Neural cell (in vitro differentiated cells): ENCODE results near the gene ADGRL4.

Source experiments
- CTCF ChIP-seq: fragments of 450-650 bp; IDR thresholded peaks from 2 replicates; pipeline ENCODE4 v1.5.1; 2014; ENCODE audit warnings: antibody characterized with exemption, mild to moderate bottlenecking, moderate library complexity; ENCODE audit not compliant: poor library complexity, severe bottlenecking
- EP300 ChIP-seq: fragments of 450-650 bp; conservative IDR thresholded peaks from 2 replicates; pipeline ENCODE4 v1.6.1; 2014; ENCODE audit warnings: antibody characterized with exemption, mild to moderate bottlenecking, moderate library complexity; ENCODE audit not compliant: poor library complexity, severe bottlenecking
- EZH2 ChIP-seq: fragments of 200-600, 300-800 bp; shearing (Covaris generic), sonication (generic); IDR thresholded peaks from 2 replicates; pipeline ENCODE4 v1.6.1; 2014; ENCODE audit warnings: antibody characterized with exemption, low read length, borderline replicate concordance, mild to moderate bottlenecking; ENCODE audit not compliant: insufficient read depth, poor library complexity, severe bottlenecking
- MXI1 ChIP-seq: fragments of 450-650 bp; conservative IDR thresholded peaks from 2 replicates; pipeline ENCODE4 v1.6.1; 2014; ENCODE audit warnings: antibody characterized with exemption, mild to moderate bottlenecking; ENCODE audit not compliant: poor library complexity, severe bottlenecking
- POLR2AphosphoS5 ChIP-seq: IDR thresholded peaks from 2 replicates; pipeline ENCODE4 v1.6.1; 2012
- RAD21 ChIP-seq: fragments of 450-650 bp; conservative IDR thresholded peaks from 2 replicates; pipeline ENCODE4 v1.6.1; 2014; ENCODE audit warnings: antibody characterized with exemption, mild to moderate bottlenecking, moderate library complexity
- REST ChIP-seq: IDR thresholded peaks from 2 replicates; pipeline ENCODE4 v1.6.1; 2012; ENCODE audit warnings: borderline replicate concordance
- SMC3 ChIP-seq: fragments of 450-650 bp; conservative IDR thresholded peaks from 2 replicates; pipeline ENCODE4 v1.6.1; 2014; ENCODE audit warnings: antibody characterized with exemption, mild to moderate bottlenecking, moderate library complexity; ENCODE audit not compliant: poor library complexity
- TAF1 ChIP-seq: IDR thresholded peaks from 2 replicates; pipeline ENCODE4 v1.6.1; 2012; ENCODE audit warnings: low read depth

- TF ChIP-seq CTCF = no peak
- no peak for TF ChIP-seq EZH2
- TF ChIP-seq POLR2AphosphoS5 = no peak
- TF ChIP-seq REST = no peak
- no peak for TF ChIP-seq TAF1
- TF ChIP-seq SMC3 = no peak
- no peak for TF ChIP-seq EP300
- TF ChIP-seq RAD21 = no peak
- no peak for TF ChIP-seq MXI1
These were observed 47.8 kb downstream of the ADGRL4 start for GRCh38 chr1:78958711-78959110.
